Jurkat, Clone E6-1 (cell line): ENCODE data around the gene STX5. TPM values are rescaled to one million over a fixed set of nuclear protein-coding genes. Genes with fewer than 3 reads are reported as not detected.
"Not testable (repeated sequence)": the region's sequence is repeated elsewhere in the genome, so short reads cannot be mapped to it uniquely, and the experiment has no call there.

Experiments
- DNase-seq: peaks from one replicate; pipeline ENCODE4 v3.0.0-alpha.2; 2011; ENCODE audit warnings: low read depth, low spot score
- H3K4me3 ChIP-seq: 2 replicates; pipeline ENCODE4 v1.5.1; 2011; ENCODE audit warnings: mild to moderate bottlenecking, low read length, control low read depth, moderate library complexity
- polyA plus RNA-seq: library from polyadenylated mRNA; unstranded; fragments of >200 nt; gene quantifications from one replicate; pipeline ENCODE4 v1.2.1, GENCODE V29; 2012; ENCODE audit warnings: missing spikeins; ENCODE audit not compliant: insufficient read length, insufficient read depth

The STX5 gene
- polyA plus RNA-seq = 32.9 TPM

GRCh38 chr11:62831520-62832335 lies at the start of gene STX5:
Gene STX5 (minus strand): TSS chr11:62832051. CDS start chr11:62831243, 808 bp downstream.
- DNase-seq = peak; percentile 97
- H3K4me3 ChIP-seq = peak within 1 kb of the TSS; percentile 81

GRCh38 chr11:62880803-62881578 lies 49.1 kb upstream of the STX5 start, which contains the start of gene SLC3A2:
Gene SLC3A2 (plus strand): TSS chr11:62880896. CDS start chr11:62881024, 128 bp downstream.
- peak; percentile 73 for DNase-seq
- peak within 1 kb of the TSS; percentile 96 for H3K4me3 ChIP-seq

GRCh38 chr11:62880231-62880802 lies 48.5 kb upstream of the STX5 start:
- DNase-seq = no peak
- peak overlapping the region; percentile 96 for H3K4me3 ChIP-seq

DNA sequence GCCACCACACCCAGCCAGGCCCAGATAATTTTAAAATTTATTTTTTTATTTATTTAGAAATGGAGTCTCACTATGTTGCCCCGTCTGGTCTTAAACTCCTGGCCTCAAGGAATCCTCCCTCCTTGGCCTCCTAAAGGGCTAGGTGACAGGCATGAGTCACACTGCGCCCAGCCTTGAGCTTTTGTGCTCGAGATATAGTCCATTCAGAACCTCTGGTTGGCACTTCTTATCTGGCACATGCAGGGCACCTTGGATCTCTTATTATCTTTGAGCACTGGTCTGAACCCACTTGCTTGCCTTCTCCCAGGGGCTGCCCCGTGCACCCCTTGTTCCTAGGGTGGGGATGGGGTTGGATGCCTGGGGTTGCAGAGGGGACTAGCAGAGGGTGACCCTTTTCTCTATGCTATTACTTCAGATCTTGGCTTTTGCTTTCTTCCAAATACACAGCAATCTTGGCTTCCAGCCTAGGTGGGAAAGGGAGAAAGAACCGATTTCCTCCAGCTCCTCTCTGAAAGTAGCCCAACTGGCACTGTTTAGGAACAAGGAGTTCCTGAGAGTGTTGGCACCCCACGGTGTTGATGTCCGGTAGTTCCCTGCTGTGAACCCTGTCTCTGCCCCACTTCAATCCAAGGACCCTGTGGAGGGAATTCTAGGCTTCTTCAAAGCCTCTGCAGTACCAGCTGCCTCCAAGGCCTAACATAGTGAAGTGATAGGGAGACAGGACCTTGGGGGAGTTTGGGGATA lies 47.6 kb upstream of the STX5 start:
- H3K4me3 ChIP-seq = no peak overlapping the region
- no peak for DNase-seq

- no peak for DNase-seq
- H3K4me3 ChIP-seq = no peak overlapping the region
These were observed 44.9 kb upstream of the STX5 start for GRCh38 chr11:62876712-62877111.

DNA sequence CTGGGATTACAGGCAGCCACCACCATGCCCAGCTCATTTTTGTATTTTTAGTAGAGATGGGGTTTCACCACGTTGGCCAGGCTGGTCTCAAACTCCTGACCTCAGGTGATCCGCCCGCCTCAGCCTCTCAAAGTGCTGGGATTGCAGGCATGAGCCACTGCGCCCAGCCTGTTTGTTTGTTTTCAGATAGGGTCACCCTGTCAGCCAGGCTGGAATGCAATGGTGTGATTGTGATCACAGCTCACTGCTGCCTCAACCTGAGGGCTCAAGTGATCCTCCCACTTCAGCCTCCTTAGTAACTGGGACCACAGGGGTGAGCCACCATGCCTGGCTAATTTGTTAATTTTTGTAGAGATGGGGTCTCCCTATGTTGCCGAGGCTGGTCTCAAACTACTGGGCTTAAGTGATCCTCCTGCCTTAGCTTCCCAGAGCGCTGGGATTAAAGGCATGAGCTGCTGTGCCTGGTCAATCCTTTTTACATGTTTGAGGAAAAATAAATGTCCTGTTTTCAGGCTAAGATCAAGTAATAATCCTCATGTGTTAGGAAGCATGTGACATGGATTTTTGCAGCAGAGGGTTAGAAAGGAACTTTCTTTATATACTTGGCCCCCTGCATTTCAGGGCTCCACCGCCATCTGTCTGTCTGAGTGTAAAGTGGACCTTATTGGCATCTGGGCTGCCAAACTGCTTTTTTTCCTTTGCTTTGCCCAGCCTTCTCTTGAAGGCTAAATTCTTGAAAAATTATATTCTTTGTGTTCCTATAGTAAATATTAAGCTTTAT lies 44.0 kb upstream of the STX5 start:
- H3K4me3 ChIP-seq = no peak overlapping the region

DNA sequence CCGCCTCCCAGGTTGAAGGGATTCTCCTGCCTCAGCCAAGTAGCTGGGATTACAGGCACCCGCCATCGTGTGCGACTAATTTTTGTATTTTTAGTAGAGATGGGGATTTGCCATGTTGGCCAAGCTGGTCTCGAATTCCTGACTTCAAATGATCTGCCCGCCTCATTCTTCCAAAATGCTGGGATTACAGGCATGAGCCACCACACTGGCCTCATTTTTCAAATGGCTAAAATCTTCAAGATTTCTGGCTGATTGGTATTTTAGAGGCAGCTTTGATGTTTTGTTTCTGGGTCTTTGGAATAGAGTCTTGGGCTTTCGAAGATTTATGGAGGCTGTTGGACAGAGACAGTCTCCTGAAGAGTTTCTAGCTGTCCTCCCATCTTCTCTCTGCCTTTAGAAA lies 43.0 kb upstream of the STX5 start:
- H3K4me3 ChIP-seq = no peak overlapping the region
- DNase-seq = no peak

More for the DNA sequence above, 44.0 kb upstream of the STX5 start:
- DNase-seq = no peak

DNA sequence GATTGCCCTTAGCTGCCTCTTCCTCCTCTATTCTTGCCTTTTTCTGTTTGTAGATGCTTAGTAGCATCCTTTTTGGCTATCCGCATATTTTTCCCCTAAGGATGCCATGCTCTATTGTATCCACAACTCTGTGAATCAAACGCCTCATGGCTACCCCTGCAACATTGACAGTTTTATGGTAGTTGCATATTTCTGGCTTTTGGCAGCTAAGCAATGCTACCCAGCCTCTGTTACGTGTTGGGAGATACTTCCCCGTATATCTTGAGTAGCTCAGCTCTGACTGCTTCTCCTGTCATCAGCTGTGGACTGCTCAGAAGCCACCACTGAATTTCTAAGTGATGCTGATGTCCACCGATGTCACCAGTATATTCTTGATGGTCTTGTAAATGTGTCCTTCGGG lies 33.8 kb upstream of the STX5 start:
- no peak for DNase-seq
- no peak overlapping the region for H3K4me3 ChIP-seq

- DNase-seq = no peak
These were observed 32.0 kb upstream of the STX5 start for GRCh38 chr11:62863687-62864335.

DNA sequence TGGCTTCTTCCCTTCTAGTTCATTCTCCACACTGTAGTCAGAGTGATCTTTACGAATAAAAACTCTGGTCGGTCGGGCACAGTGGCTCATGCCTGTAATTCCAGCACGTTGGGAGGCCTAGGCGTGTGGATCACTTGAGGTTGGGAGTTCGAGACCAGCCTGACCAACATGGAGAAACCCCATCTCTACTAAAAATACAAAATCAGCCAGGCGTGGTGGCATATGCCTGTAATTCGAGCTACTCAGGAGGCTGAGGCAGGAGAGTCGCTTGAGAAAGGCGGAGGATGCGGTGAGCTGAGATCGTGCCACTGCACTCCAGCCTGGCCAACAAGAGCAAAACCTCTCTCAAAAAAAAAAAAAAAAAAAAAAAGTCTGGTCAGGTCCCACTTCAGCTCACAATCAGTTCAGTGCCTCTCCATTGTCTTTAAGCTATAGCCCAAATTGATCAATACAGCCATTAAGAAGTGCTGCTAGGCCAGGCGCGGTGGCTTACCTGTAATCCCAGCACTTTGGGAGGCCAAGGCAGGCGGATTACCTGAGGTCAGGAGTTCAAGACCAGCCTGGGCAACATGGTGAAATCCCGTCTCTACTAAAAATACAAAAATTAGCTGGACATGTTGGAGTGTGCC lies 29.8 kb upstream of the STX5 start:
- not testable (repeated sequence) for H3K4me3 ChIP-seq

More at GRCh38 chr11:62863687-62864335, 32.0 kb upstream of the STX5 start:
- H3K4me3 ChIP-seq = no peak overlapping the region

GRCh38 chr11:62860835-62861563 lies 29.1 kb upstream of the STX5 start:
- H3K4me3 ChIP-seq = no peak overlapping the region
- no peak for DNase-seq

More for the DNA sequence above, 29.8 kb upstream of the STX5 start:
- not testable (repeated sequence) for DNase-seq

DNA sequence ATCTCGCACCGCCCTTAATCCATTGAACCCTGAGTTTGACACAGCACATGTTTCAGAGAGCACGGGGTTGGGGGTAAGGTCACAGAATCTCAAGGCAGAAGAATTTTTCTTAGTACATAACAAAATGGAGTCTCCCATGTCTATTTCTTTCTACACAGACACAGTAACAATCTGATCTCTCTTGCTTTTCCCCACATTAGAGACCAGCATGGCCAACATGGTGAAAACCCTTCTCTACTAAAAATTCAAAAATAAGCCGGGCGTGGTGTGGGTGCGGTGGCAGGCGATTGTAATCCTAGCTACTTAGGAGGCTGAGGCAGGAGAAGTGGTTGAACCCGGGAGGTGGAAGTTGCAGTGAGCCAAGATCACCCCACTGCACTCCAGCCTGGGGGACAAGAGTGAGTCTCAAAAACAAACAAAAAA lies 27.4 kb upstream of the STX5 start:
- H3K4me3 ChIP-seq, DNase-seq: not testable (repeated sequence)

- H3K4me3 ChIP-seq = no peak overlapping the region
- no peak for DNase-seq
These were observed 26.4 kb upstream of the STX5 start for GRCh38 chr11:62858201-62858600.

DNA sequence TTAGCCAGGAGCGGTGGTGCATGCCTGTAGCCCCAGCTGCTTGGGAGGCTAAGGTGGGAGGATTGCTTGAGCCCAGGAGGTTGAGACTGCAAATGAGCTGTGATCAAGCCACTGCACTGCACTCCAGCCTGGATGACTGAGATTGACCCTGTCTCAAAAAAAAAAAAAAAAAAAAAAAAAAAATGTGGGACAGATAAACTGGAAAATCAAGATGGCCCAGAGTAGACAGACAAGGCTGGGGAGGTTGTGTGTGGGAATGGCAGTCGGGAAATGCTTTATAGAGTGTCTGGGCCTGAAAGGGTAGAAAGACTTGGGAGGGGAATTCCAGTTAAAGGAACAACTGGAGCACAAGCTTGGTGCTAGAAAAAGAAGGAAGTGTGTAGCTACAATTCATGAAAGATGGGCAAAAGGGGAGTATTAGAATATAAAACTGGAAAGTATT lies 25.7 kb upstream of the STX5 start:
- peak overlapping the region; percentile 96 for H3K4me3 ChIP-seq
- DNase-seq = no peak

GRCh38 chr11:62856333-62856895 lies 24.6 kb upstream of the STX5 start:
- DNase-seq = no peak
- peak overlapping the region; percentile 96 for H3K4me3 ChIP-seq

- DNase-seq = peak; percentile 98
- peak overlapping the region; percentile 96 for H3K4me3 ChIP-seq
These were observed 23.9 kb upstream of the STX5 start for GRCh38 chr11:62855571-62856332.
